HG02763 (cell line): ENCODE results near the gene NLRP1.

Source experiments
- ATAC-seq: cut with Tn5 transposase; IDR thresholded peaks from one replicate; pipeline ENCODE4 v1.9.1; 2021; ENCODE audit warnings: mild to moderate bottlenecking, moderate library complexity; ENCODE audit not compliant: unreplicated experiment

NLRP1 gene

DNA sequence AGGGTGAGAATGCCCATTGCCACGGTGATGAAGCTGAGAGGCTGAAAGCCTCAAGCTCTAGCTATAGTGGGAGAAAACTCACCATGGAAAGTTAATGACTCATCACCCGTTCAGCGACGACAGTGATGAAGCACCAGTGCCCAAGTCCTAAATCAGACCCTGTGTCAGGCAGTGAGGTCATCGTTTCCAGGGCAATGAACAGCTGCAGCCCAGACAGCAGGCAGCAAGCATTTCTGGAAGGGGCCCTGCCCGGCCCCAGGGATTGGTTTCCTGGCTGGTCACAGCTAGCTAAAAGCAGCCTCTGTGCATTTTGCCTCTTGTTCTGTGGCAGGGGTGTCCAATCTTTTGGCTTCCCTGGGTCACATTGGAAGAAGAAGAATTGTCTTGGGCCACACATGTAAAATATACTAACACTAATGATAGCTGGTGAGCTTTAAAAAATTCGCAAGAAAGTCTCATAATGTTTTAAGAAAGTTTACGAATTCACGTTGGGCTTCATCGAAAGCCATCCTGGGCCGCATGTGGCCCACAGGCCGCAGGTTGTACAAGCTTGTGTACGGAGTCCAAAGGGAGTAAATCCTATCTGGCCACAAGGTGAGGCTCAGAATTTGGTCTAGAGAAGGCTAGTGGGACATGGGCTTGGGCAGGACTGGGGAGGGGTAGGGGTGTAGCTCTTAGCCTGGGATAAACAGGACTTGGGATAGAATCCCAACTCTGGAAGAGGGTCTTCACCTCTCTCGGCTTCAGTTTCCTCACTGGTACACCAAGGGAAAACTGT lies 57.3 kb downstream of the NLRP1 start:
- ATAC-seq: no peak

DNA sequence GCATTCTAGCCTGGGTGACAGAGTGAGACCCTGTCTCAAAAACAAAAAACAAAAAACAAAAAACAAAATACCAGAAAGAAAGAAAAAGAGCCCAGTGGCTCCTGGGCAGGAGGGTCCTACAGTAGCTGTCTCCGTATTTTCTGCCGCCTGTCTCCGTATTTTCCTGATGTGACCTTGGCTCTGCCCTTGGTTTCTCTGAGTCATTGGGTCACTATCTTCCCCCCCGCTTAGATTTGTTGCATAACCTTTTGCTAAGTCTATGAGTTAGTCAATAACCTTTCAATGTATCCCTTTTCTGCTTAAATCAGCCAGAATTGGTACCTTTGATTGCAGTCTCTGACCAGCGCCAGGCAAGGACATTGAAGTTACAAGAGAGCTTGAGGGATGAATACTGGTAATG lies 61.1 kb downstream of the NLRP1 start:
- ATAC-seq: no peak

DNA sequence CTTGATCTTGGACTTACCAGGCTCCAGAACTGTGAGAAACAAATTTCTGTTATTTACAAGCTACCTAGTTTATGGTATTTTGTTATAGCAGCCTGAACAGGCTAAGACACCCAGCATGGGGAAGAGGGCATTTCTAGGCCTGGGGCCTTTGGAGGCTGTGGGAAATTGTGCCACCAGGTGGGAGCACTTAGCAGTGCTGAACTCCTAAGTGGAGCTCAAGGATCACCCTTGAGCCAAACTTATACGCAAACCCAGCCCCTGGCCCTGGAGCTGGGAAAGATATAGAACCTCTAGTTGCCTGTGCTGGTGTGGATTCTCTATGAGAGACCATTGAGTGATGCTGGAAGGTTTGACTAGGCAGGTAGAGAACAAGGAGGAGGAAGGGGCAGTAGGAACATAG lies 61.8 kb downstream of the NLRP1 start:
- ATAC-seq: no peak

DNA sequence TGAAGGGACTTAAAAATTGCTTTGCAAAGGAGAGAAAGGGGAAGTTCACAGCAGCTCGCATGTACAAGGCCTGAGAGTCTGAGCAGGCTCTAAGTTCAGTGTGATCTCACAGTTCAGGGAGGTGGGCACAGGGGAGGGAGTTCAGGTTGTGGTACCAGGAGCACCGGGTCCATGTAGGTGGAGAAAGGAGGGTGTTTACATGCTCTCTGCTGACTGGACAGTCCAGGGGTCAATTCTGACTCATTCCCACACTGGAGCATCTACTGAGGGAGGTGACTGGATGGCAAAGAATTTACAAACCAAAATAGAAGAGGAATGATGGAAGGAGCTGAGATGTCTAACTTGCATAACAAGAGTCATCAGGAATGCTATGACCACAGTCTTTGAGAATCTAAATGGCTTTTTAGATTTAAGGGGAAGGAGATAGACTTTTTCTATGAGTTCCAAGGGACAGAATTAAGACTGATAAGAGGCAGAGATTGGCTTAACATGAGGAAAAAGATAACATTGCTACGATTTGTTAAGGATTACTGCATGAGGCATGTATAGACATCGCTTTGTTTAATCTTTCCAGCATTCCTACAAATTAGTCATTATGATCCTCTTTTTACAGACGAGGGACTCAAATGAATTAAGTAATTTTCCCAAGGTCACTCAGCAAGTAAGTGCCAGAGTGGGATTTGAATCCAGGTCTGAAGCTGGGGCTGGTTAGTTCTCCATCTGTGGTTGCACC lies 68.1 kb downstream of the NLRP1 start:
- ATAC-seq: no peak

DNA sequence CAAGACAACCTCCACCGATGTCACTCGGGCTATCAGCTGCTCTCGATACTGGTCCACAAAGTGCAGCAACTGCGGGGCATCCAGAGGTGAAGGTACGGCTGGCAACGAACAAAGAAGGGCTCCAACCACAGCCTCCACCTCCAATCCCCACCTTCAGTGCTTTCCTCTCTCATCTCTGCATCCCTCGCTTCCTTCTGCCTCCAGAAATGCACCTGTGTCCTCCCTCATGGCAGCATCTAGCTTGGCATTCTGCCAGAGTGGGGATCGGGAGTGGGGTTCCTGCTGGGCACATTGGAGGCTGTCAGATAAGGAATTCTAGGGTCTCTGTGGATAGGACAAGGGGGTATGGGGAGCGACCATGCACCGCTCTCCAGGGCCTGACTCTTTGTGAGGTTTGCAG lies 69.3 kb downstream of the NLRP1 start:
- no peak for ATAC-seq

DNA sequence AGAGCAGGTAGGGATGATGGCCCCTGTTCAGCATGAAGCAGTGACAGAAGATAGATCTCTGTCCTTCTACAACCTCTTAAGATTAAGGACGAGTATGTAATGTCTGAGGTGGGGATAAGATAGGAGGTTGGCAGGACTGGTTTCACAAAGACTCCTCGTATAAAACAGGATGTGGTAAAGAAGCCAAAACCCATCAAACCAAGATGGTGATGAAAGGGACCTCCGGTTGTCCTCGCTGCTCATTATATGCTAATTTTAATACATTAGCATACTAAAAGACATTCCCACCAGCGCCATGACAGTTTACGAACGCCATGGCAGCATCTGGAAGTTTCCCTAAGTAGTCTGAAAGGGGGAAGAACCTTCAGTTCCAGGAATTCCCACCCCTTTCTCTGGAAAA lies 70.7 kb downstream of the NLRP1 start:
- no peak for ATAC-seq

DNA sequence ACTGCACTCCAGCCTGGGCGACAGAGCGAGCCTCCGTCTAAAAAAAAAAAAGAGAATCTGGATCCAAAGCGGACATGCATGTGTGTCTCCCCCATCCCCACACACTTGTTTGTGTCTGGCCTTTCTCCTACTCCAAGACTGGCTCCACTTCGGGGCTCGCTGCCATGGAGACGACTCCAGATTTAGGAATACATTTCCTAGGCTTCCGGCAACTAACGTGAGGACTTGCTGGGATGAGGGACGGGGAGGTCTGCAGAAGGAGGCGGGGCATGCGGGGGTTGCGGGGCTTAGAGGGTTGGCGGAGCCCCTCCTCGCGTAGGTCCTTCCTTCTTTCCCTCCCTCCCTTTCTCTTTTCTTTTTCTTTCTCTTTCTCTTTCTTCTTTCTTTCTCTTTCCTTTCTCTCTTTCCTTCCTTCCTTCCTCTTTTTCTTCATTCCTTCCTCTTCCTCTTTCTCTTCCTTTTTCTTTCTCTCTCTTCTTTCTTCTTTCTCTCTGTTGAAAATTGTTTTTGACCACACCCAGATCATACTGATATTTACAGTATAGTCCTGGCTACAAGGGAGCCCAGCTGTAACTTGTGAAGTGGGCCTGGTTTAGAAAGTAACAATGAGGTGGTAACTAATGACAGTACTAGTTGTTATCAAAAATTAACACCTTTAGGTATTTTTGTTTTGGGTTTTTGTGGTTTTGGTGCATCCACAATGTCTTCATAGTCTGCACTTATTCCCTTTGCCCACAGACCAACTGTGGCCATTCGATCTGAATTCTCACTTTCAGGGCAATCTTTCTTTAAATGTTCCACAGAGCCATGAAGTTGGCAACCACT lies 72.7 kb downstream of the NLRP1 start:
- ATAC-seq: no peak

DNA sequence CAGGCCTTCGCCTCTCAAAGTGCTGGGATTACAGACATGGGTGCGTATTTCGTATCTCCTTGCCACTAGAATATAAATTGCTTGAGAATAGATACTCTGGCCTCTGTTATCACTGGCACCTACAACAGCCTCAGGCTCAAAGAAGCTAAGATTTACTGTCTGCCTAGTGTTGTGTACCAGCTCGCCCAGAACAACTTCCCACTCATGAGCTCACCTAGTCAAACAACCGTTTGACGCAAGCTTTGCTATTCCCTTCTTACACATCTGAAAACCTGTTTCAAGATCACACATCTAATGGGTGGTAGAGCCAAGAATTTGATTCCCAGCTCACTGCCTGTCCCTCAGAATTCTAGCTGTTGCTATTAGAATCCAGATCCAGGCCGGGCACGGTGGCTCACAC lies 73.5 kb downstream of the NLRP1 start:
- no peak for ATAC-seq

DNA sequence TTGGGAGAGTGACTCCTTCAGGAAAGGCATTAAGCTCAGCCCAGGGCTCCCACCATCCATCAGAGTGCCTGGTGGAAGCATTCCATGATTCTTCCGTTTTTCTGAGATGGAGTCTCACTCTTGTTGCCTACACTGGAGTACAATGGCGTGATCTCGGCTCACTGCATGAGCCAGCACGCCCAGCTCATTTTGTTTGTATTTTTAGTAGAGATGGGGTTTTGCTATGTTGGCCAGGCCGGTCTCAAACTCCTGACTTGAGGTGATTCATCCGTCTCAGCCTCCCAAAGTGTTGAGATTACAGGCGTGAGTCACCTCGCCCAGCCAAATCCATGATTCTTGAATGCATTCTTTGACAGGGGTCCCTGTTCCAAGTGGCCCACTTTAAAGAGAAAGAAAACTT lies 74.8 kb downstream of the NLRP1 start:
- no peak for ATAC-seq

DNA sequence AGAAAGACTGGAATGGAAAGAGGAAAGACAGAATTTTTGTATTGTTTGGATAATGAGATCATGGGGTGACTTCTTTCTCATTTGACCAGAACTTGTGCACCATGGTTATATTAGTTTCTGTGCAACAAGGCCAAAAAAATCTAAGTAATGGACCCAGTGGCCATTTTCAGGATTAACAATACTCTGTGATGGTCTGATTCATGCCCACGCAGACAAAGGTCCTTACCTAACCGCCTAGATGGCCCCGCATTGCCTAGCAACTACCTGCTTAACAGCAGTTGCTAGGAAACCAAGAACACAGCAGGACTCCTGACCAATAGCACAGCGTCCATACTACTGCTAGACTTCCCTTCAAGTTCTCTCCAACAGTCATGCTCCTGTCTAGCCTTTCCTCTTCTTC lies 75.5 kb downstream of the NLRP1 start:
- ATAC-seq: no peak

DNA sequence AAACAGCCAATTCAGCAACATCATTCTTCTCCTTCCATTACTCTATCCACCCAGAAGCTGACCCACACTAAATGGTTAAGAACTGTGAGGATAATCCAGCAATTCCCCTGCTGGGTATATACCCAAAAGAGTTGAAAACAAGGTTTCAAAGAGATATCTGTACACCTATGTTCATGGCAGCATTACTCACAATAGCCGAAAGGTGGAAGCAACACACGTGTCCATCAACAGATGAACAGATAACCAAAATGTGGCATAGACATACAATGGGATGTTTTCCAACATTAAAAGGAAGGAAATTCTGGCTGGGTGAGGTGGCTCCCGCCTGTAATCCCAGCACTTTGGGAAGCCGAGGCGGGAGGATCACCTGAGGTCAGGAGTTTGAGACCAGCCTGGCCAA lies 78.0 kb downstream of the NLRP1 start:
- ATAC-seq: no peak

DNA sequence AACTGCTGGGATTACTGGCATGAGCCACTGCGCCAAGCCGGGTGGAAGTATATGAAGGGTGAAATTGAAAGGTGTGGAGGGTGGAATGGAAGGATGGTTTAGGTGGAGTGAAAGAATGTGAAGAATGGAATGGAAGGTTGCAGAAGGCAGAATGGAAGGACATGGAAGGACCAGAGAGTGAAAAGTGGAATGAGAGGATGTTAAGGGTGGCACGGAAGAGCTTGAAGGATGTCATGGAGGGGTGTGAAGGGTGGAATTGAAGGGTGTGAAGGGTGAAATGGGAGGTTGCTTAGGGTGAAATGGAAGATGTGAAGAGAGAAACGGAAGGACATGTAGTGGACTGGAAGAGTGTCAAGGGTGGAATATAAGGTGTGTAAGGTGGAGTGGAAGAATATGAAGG lies 81.8 kb downstream of the NLRP1 start:
- no peak for ATAC-seq

DNA sequence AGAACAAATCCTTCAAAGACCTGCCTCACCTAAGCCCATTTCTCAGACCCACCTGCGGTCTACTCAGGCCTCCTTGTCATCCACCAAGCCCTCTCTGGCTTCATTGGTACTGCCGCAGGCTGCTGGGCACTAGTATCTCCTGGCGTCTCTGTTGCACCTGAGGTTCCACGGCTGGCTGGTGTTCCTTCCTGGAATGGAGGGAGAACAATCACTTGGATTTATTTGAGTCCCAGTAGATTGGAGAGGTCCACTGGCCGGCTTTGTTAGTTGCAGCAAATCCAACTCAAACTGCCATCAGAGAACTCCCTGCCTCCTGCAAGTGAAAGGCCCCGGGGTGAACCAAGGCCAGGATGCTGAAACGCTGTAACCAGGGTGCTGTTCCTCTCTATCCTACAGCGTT lies 82.6 kb downstream of the NLRP1 start:
- no peak for ATAC-seq

DNA sequence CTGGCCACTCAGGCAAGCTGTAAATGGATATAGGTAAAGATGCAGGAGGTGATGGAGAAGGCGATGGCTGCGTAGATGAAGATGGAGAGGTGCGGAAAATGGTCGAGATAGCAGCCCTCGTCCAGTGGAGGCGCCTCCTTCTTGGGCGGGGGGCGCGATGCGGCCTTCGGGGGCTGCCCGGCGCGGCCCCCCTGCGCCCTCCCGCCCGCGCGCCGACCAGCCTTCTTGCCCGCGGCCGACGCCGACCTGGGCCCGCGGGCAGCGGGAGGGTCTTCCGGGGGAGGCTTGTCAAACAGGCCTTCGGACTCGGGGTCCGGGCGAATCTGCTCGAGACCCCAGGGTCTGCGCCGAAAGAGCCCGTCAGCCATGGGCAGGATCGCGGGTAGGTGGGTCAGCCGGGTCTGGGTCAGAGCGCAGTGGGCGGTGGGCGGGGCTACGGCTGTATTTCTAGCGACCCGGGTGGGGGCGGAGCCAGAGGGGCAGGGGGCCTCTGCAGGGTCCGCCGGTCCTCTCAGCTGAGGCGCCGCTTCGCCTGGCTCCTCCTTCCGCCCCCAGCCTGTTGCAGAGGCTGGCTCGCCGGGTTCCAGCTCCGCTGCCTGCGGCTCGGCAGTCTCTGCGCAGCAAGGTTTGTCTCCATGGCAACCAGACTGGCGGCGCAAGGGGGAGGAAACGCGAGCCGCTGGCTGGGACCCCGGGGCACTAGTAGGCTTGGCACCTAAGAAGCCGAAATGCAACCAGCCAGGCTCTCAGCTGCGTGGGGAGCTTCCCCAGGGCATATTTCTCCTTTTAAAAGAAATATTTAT lies 83.5 kb downstream of the NLRP1 start:
- ATAC-seq: no peak

DNA sequence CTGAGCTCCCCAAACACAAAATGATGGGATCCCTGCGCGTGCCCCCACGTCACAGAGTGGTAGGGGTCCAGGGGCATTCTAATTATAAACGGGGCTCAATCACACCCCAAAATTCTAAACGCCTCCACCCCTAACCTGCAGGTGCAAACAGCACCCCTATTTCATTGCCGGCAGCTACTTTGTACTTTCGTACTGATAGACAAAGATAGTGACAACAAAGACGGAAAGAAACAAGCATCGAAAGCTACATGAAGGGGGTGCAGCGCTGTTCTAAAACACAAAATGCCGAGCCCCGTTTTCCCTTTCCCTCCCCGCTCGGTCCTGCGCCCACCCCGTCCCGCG lies 84.1 kb downstream of the NLRP1 start:
- no peak for ATAC-seq

DNA sequence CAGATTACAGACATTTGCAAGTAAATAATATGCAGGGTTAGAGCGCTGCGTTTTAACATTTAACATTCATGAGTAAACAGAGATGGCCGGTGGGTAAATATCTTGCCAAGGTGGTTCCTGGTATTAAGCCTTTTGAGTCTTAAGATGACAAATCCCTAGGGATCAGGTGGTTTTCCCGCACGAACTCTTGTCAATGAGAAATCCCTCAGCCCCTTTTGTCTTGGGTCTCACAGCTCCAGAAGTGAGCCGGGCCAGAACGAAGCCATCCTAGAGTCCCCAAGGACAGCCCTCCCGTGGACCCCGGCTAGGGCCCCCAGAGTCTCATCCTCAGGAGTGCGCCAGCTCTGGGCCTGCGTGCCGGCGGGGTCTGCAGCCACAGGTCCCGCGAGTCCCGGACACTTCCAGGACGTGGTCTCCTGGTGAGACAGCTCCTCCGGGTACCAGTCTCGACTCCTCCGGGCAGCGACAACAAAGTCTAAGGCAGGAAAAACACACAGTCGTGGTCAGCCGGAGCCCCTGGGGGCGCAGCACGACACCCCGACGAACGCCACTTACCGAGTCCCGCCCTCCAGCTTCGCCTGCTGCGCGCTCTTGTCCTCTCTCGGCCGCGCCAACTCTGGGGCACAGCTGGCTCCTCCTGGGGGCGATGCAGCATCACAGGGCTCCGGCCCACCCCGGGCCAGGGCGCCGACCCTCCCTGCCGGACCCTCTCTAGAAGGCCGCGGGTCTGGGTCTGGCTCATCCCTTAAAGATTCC lies 84.7 kb downstream of the NLRP1 start:
- ATAC-seq: no peak

DNA sequence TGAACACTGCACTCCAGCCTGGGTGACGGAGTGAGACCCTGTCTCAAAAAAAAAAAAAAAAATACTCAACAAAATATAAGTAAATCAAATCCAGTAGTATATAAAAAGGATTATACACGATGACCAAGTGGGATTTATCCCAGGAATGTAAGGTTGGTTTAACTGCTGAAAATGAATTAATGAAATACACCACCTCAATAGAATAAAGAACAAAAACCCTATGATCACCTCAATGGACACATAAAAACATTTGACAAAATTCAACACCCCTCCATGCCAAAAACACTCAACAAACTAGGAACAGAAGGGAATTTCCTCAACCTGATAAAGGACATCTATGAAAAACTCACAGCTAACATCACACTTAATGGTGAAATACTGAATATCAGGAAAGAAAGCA lies 91.3 kb downstream of the NLRP1 start:
- ATAC-seq: no peak

DNA sequence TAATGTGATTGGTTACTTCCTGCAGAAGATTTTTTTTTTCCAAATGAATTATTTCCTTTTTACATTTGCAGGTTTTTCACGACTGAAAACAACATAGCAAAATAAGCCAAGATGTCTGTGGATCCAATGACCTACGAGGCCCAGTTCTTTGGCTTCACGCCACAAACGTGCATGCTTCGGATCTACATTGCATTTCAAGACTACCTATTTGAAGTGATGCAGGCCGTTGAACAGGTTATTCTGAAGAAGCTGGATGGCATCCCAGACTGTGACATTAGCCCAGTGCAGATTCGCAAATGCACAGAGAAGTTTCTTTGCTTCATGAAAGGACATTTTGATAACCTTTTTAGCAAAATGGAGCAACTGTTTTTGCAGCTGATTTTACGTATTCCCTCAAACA lies 95.6 kb downstream of the NLRP1 start:
- ATAC-seq: no peak

DNA sequence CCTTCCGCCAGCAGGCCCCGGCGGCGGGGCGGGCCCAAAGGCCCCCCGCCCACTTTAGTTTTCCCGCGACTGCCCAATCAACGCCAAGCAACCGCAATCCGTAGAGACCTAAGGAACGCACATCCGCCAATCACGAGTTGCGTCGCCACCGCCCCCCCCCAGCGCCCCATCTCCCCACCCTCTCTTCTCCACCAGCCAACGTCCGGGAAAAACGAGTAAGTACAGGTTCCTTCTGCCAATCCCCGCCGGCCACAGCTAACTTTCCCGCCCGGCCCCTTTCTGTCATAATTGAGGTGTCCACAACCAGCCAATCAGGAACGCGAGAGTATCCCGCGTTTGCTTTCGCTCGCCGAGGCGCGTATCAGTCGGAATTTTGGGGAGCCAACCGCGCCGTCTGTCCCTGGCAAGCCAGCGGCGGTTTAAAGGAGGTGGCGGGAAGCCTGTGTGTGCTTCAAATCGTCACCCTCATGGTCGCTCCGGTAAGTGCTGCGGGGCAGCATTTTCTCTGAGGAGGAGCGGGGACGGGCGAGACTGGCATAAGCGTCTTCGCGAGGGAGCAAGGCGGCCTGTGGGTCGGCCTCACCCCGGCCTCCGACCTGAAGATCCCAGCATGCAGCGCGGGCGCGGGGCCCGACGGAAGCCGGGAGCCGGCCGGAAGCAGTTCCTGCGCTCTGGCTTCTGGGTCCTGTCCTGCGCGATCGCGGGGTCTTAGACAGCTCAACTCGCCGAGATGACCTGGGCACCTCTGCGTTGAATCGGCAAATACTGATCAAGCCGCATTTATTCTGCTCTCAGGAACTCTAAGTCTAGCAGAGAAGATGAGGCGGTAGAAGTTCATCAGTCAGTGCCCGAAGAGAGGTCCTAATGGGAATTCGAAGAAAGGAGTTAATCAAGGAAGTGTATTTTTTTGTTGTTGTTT lies 97.8 kb downstream of the NLRP1 start, which contains the start of gene MIS12:
Gene MIS12 (plus strand): TSS at position 361 of the 919 bp plus-strand sequence. CDS start 2,297 bp downstream, outside the sequence.
- ATAC-seq: peak; percentile 87
